SK-N-SH treated with all-trans-retinoic acid at 6 μM for 48 hours (cell line): ENCODE data around the gene NUP210.

Experiments
- ARNTL ChIP-seq: fragments of 450-650 bp; formaldehyde crosslinking; IDR thresholded peaks from 2 replicates; pipeline ENCODE4 v1.5.0; 2020; ENCODE audit warnings: low read depth, mild to moderate bottlenecking, moderate library complexity, borderline replicate concordance
- CSDC2 ChIP-seq: fragments of 250-450 bp; sonication (Bioruptor Pico); IDR thresholded peaks from 2 replicates; pipeline ENCODE4 v1.5.0; 2020; ENCODE audit warnings: mild to moderate bottlenecking, moderate library complexity
- CSRNP3 ChIP-seq: fragments of 250-450 bp; sonication (Bioruptor Pico); IDR thresholded peaks from 2 replicates; pipeline ENCODE4 v1.5.1; 2021; ENCODE audit warnings: mild to moderate bottlenecking, moderate library complexity
- PATZ1 ChIP-seq: fragments of 250-450 bp; sonication (Bioruptor Pico); IDR thresholded peaks from 2 replicates; pipeline ENCODE4 v1.8.0; 2020; ENCODE audit warnings: mild to moderate bottlenecking, moderate library complexity, borderline replicate concordance
- RARB ChIP-seq: fragments of 250-450 bp; sonication (Bioruptor Pico); IDR thresholded peaks from 2 replicates; pipeline ENCODE4 v1.8.0; 2021; ENCODE audit warnings: mild to moderate bottlenecking, moderate library complexity
- ZC3H10 ChIP-seq: fragments of 250-450 bp; sonication (Bioruptor Pico); IDR thresholded peaks from 2 replicates; pipeline ENCODE4 v1.5.1; 2021; ENCODE audit warnings: mild to moderate bottlenecking, moderate library complexity
- ZFP30 ChIP-seq: fragments of 450-650 bp; formaldehyde crosslinking; IDR thresholded peaks from 2 replicates; pipeline ENCODE4 v1.5.0; 2022; ENCODE audit warnings: mild to moderate bottlenecking, moderate library complexity

- TF ChIP-seq ZFP30 (CRISPR knock-in tag) = no peak
- TF ChIP-seq CSDC2 (CRISPR knock-in tag) = no peak
- TF ChIP-seq RARB (CRISPR knock-in tag) = no peak
- no peak for TF ChIP-seq ARNTL (CRISPR knock-in tag)
- no peak for TF ChIP-seq PATZ1
- TF ChIP-seq CSRNP3 (CRISPR knock-in tag) = no peak
- no peak for TF ChIP-seq ZC3H10
These were observed 19.0 kb downstream of the NUP210 start for GRCh38 chr3:13401149-13401548.
